ENCODE results near the gene NR1I2.

Gene NR1I2

GRCh38 chr3:119835556-119835955, 53.7 kb downstream of the NR1I2 start:
- H3K9ac ChIP-seq (ENCODE audit: low read depth in 1 of 2, low read length in 2 of 2): no peak overlapping the region
- H3K27me3 ChIP-seq (ENCODE audit: control insufficient read depth in 2 of 2, insufficient read depth in 2 of 2, low read length in 2 of 2): no peaks in the 10 kb centered on the region
- H3K4me1 ChIP-seq (ENCODE audit: control insufficient read depth in 2 of 2, insufficient read depth in 2 of 2, low read length in 2 of 2): no peaks in the 10 kb centered on the region
- H3K4me3 ChIP-seq (ENCODE audit: low read length in 2 of 2): no peak overlapping the region
- no peak overlapping the region for H3K27ac ChIP-seq (ENCODE audit: low read depth in 2 of 2, low read length in 2 of 2)
- peaks cover 5 to 11% of the 10 kb centered on the region in 2 donors for H3K36me3 ChIP-seq (ENCODE audit: control insufficient read depth in 2 of 2, insufficient read depth in 2 of 2, low read length in 2 of 2)
- H3K9me3 ChIP-seq (ENCODE audit: control insufficient read depth in 2 of 2, low read length in 2 of 2): no peaks in the 10 kb centered on the region

- Histone ChIP-seq H3K27ac (ENCODE audit: low read depth in 2 of 2, low read length in 2 of 2) (no peak overlapping the region), H3K36me3 (ENCODE audit: control insufficient read depth in 2 of 2, insufficient read depth in 2 of 2, low read length in 2 of 2) (peaks cover 7 to 9% of the 10 kb centered on the region in 2 donors)
Measured at GRCh38 chr3:119841808-119842471, 60.0 kb downstream of the NR1I2 start.

GRCh38 chr3:119849126-119849525, 67.2 kb downstream of the NR1I2 start:
- H3K36me3 ChIP-seq (ENCODE audit: control insufficient read depth in 2 of 2, insufficient read depth in 2 of 2, low read length in 2 of 2): peaks cover 2 to 5% of the 10 kb centered on the region in 2 donors
- H3K27ac ChIP-seq (ENCODE audit: low read depth in 2 of 2, low read length in 2 of 2): no peak overlapping the region
- no peaks in the 10 kb centered on the region for H3K9me3 ChIP-seq (ENCODE audit: control insufficient read depth in 2 of 2, low read length in 2 of 2)
- H3K9ac ChIP-seq (ENCODE audit: low read depth in 1 of 2, low read length in 2 of 2): no peak overlapping the region
- H3K4me1 ChIP-seq (ENCODE audit: control insufficient read depth in 2 of 2, insufficient read depth in 2 of 2, low read length in 2 of 2): no peaks in the 10 kb centered on the region
- no peak overlapping the region for H3K4me3 ChIP-seq (ENCODE audit: low read length in 2 of 2)
- H3K27me3 ChIP-seq (ENCODE audit: control insufficient read depth in 2 of 2, insufficient read depth in 2 of 2, low read length in 2 of 2): no peaks in the 10 kb centered on the region

More at GRCh38 chr3:119841808-119842471, 60.0 kb downstream of the NR1I2 start:
- Histone ChIP-seq H3K27me3 (ENCODE audit: control insufficient read depth in 2 of 2, insufficient read depth in 2 of 2, low read length in 2 of 2) (no peaks in the 10 kb centered on the region), H3K4me1 (ENCODE audit: control insufficient read depth in 2 of 2, insufficient read depth in 2 of 2, low read length in 2 of 2) (no peaks in the 10 kb centered on the region), H3K9ac (ENCODE audit: low read depth in 1 of 2, low read length in 2 of 2) (no peak overlapping the region), H3K9me3 (ENCODE audit: control insufficient read depth in 2 of 2, low read length in 2 of 2) (no peaks in the 10 kb centered on the region), H3K4me3 (ENCODE audit: low read length in 2 of 2) (no peak overlapping the region)

GRCh38 chr3:119856695-119857094, 74.8 kb downstream of the NR1I2 start:
- Histone ChIP-seq H3K27ac (ENCODE audit: low read depth in 2 of 2, low read length in 2 of 2) (no peak overlapping the region), H3K9ac (ENCODE audit: low read depth in 1 of 2, low read length in 2 of 2) (no peak overlapping the region), H3K4me3 (ENCODE audit: low read length in 2 of 2) (no peak overlapping the region), H3K9me3 (ENCODE audit: control insufficient read depth in 2 of 2, low read length in 2 of 2) (no peaks in the 10 kb centered on the region), H3K27me3 (ENCODE audit: control insufficient read depth in 2 of 2, insufficient read depth in 2 of 2, low read length in 2 of 2) (no peaks in the 10 kb centered on the region), H3K4me1 (ENCODE audit: control insufficient read depth in 2 of 2, insufficient read depth in 2 of 2, low read length in 2 of 2) (no peaks in the 10 kb centered on the region), H3K36me3 (ENCODE audit: control insufficient read depth in 2 of 2, insufficient read depth in 2 of 2, low read length in 2 of 2) (peaks cover 4 to 15% of the 10 kb centered on the region in 2 donors)

GRCh38 chr3:119858957-119859356, 77.1 kb downstream of the NR1I2 start:
- H3K36me3 ChIP-seq (ENCODE audit: control insufficient read depth in 2 of 2, insufficient read depth in 2 of 2, low read length in 2 of 2): peaks cover 14 to 27% of the 10 kb centered on the region in 2 donors
- no peak overlapping the region for H3K4me3 ChIP-seq (ENCODE audit: low read length in 2 of 2)
- no peak overlapping the region for H3K9ac ChIP-seq (ENCODE audit: low read depth in 1 of 2, low read length in 2 of 2)
- H3K9me3 ChIP-seq (ENCODE audit: control insufficient read depth in 2 of 2, low read length in 2 of 2): no peaks in the 10 kb centered on the region
- H3K27me3 ChIP-seq (ENCODE audit: control insufficient read depth in 2 of 2, insufficient read depth in 2 of 2, low read length in 2 of 2): no peaks in the 10 kb centered on the region
- no peaks in the 10 kb centered on the region for H3K4me1 ChIP-seq (ENCODE audit: control insufficient read depth in 2 of 2, insufficient read depth in 2 of 2, low read length in 2 of 2)
- no peak overlapping the region for H3K27ac ChIP-seq (ENCODE audit: low read depth in 2 of 2, low read length in 2 of 2)

GRCh38 chr3:119859728-119860127, 77.8 kb downstream of the NR1I2 start:
- no peak overlapping the region for H3K9ac ChIP-seq (ENCODE audit: low read depth in 1 of 2, low read length in 2 of 2)
- H3K4me3 ChIP-seq (ENCODE audit: low read length in 2 of 2): no peak overlapping the region
- no peaks in the 10 kb centered on the region for H3K9me3 ChIP-seq (ENCODE audit: control insufficient read depth in 2 of 2, low read length in 2 of 2)
- H3K4me1 ChIP-seq (ENCODE audit: control insufficient read depth in 2 of 2, insufficient read depth in 2 of 2, low read length in 2 of 2): no peaks in the 10 kb centered on the region
- H3K27ac ChIP-seq (ENCODE audit: low read depth in 2 of 2, low read length in 2 of 2): no peak overlapping the region
- no peaks in the 10 kb centered on the region for H3K27me3 ChIP-seq (ENCODE audit: control insufficient read depth in 2 of 2, insufficient read depth in 2 of 2, low read length in 2 of 2)
- H3K36me3 ChIP-seq (ENCODE audit: control insufficient read depth in 2 of 2, insufficient read depth in 2 of 2, low read length in 2 of 2): peaks cover 14 to 27% of the 10 kb centered on the region in 2 donors

- Histone ChIP-seq H3K4me3 (ENCODE audit: low read length in 2 of 2) (no peak overlapping the region), H3K27me3 (ENCODE audit: control insufficient read depth in 2 of 2, insufficient read depth in 2 of 2, low read length in 2 of 2) (no peaks in the 10 kb centered on the region), H3K27ac (ENCODE audit: low read depth in 2 of 2, low read length in 2 of 2) (no peak overlapping the region), H3K4me1 (ENCODE audit: control insufficient read depth in 2 of 2, insufficient read depth in 2 of 2, low read length in 2 of 2) (no peaks in the 10 kb centered on the region), H3K9me3 (ENCODE audit: control insufficient read depth in 2 of 2, low read length in 2 of 2) (no peaks in the 10 kb centered on the region), H3K36me3 (ENCODE audit: control insufficient read depth in 2 of 2, insufficient read depth in 2 of 2, low read length in 2 of 2) (peaks cover 14 to 27% of the 10 kb centered on the region in 2 donors), H3K9ac (ENCODE audit: low read depth in 1 of 2, low read length in 2 of 2) (no peak overlapping the region)
Measured at GRCh38 chr3:119861681-119862080, 79.8 kb downstream of the NR1I2 start.

GRCh38 chr3:119862616-119863015, 80.7 kb downstream of the NR1I2 start:
- Histone ChIP-seq H3K9me3 (ENCODE audit: control insufficient read depth in 2 of 2, low read length in 2 of 2) (no peaks in the 10 kb centered on the region), H3K4me3 (ENCODE audit: low read length in 2 of 2) (no peak overlapping the region), H3K27ac (ENCODE audit: low read depth in 2 of 2, low read length in 2 of 2) (no peak overlapping the region), H3K36me3 (ENCODE audit: control insufficient read depth in 2 of 2, insufficient read depth in 2 of 2, low read length in 2 of 2) (peaks cover 14 to 23% of the 10 kb centered on the region in 2 donors), H3K9ac (ENCODE audit: low read depth in 1 of 2, low read length in 2 of 2) (no peak overlapping the region), H3K27me3 (ENCODE audit: control insufficient read depth in 2 of 2, insufficient read depth in 2 of 2, low read length in 2 of 2) (no peaks in the 10 kb centered on the region), H3K4me1 (ENCODE audit: control insufficient read depth in 2 of 2, insufficient read depth in 2 of 2, low read length in 2 of 2) (no peaks in the 10 kb centered on the region)

- Histone ChIP-seq H3K4me1 (ENCODE audit: control insufficient read depth in 2 of 2, insufficient read depth in 2 of 2, low read length in 2 of 2) (no peaks in the 10 kb centered on the region), H3K9ac (ENCODE audit: low read depth in 1 of 2, low read length in 2 of 2) (no peak overlapping the region), H3K9me3 (ENCODE audit: control insufficient read depth in 2 of 2, low read length in 2 of 2) (no peaks in the 10 kb centered on the region), H3K36me3 (ENCODE audit: control insufficient read depth in 2 of 2, insufficient read depth in 2 of 2, low read length in 2 of 2) (peaks cover 9 to 12% of the 10 kb centered on the region in 2 donors), H3K27ac (ENCODE audit: low read depth in 2 of 2, low read length in 2 of 2) (no peak overlapping the region), H3K27me3 (ENCODE audit: control insufficient read depth in 2 of 2, insufficient read depth in 2 of 2, low read length in 2 of 2) (no peaks in the 10 kb centered on the region), H3K4me3 (ENCODE audit: low read length in 2 of 2) (no peak overlapping the region)
Measured at GRCh38 chr3:119864476-119864875, 82.6 kb downstream of the NR1I2 start.
